Neural cell (in vitro differentiated cells): Measurements from ENCODE around the gene TOP1. TPM values are rescaled to one million over a fixed set of nuclear protein-coding genes. Genes with fewer than 3 reads are reported as not detected.
A peak's percentile ranks its signal among the peaks of the same experiment; 100 is the strongest.

Experiments used
- H2AFZ ChIP-seq: fragments of 200-600, 300-800 bp; sonication (generic), shearing (Covaris generic); 2 replicates; pipeline ENCODE4 v1.6.0; 2014; ENCODE audit warnings: low read depth, mild to moderate bottlenecking, antibody characterized with exemption, low read length, moderate library complexity
- H3F3A ChIP-seq: fragments of 200-600 bp; shearing (Covaris generic); 2 replicates; pipeline ENCODE4 v1.6.1; 2016; ENCODE audit warnings: mild to moderate bottlenecking, moderate library complexity, mixed read lengths, antibody characterized with exemption, low read length; ENCODE audit not compliant: insufficient read depth, poor library complexity, severe bottlenecking
- H3K27ac ChIP-seq: fragments of 200-600, 300-800 bp; sonication (generic), shearing (Covaris generic); 2 replicates; pipeline ENCODE4 v1.5.1; 2014; ENCODE audit warnings: mild to moderate bottlenecking, low read length, moderate library complexity
- H3K27me3 ChIP-seq: fragments of 300-800, 200-600 bp; sonication (generic), shearing (Covaris generic); 2 replicates; pipeline ENCODE4 v1.6.0; 2014; ENCODE audit warnings: mild to moderate bottlenecking, low read depth, low read length, moderate library complexity; ENCODE audit not compliant: insufficient read depth
- H3K36me3 ChIP-seq: fragments of 300-800, 200-600 bp; sonication (generic), shearing (Covaris generic); 2 replicates; pipeline ENCODE4 v1.5.1; 2014; ENCODE audit warnings: mild to moderate bottlenecking, antibody characterized with exemption, low read length, moderate library complexity; ENCODE audit not compliant: insufficient read depth
- H3K4me2 ChIP-seq: fragments of 300-800, 200-600 bp; sonication (generic), shearing (Covaris generic); 2 replicates; pipeline ENCODE4 v1.6.0; 2014; ENCODE audit warnings: mild to moderate bottlenecking, low read length
- H3K4me3 ChIP-seq: fragments of 300-800, 200-600 bp; sonication (generic), shearing (Covaris generic); 2 replicates; pipeline ENCODE4 v1.5.1; 2014; ENCODE audit warnings: mild to moderate bottlenecking, low read length, moderate library complexity
- H3K79me2 ChIP-seq: fragments of 200-600 bp; shearing (Covaris generic); replicated peaks from 2 replicates; pipeline ENCODE4 v1.6.0; 2014; ENCODE audit warnings: mild to moderate bottlenecking, low read length, moderate library complexity; ENCODE audit not compliant: insufficient read depth
- H3K9ac ChIP-seq: fragments of 300-800, 200-600 bp; sonication (generic), shearing (Covaris generic); 2 replicates; pipeline ENCODE4 v1.6.1; 2016; ENCODE audit warnings: mild to moderate bottlenecking, low read length, mixed read lengths
- H3K9me2 ChIP-seq: fragments of 200-600 bp; shearing (Covaris generic); 2 replicates; pipeline ENCODE4 v1.6.1; 2016; ENCODE audit warnings: mild to moderate bottlenecking, low read length, mixed read lengths; ENCODE audit not compliant: insufficient read depth
- H3K9me3 ChIP-seq: fragments of 200-600, 300-800 bp; sonication (generic), shearing (Covaris generic); 2 replicates; pipeline ENCODE4 v1.6.1; 2016; ENCODE audit warnings: mild to moderate bottlenecking, mixed run types, low read length, moderate library complexity, mixed read lengths
- H4K20me1 ChIP-seq: fragments of 200-600 bp; shearing (Covaris generic); 2 replicates; pipeline ENCODE4 v1.6.1; 2016; ENCODE audit warnings: mild to moderate bottlenecking, mixed run types; ENCODE audit not compliant: insufficient read depth
- CTCF ChIP-seq: fragments of 450-650 bp; IDR thresholded peaks from 2 replicates; pipeline ENCODE4 v1.5.1; 2014; ENCODE audit warnings: antibody characterized with exemption, mild to moderate bottlenecking, moderate library complexity; ENCODE audit not compliant: poor library complexity, severe bottlenecking
- EP300 ChIP-seq: fragments of 450-650 bp; conservative IDR thresholded peaks from 2 replicates; pipeline ENCODE4 v1.6.1; 2014; ENCODE audit warnings: antibody characterized with exemption, mild to moderate bottlenecking, moderate library complexity; ENCODE audit not compliant: poor library complexity, severe bottlenecking
- EZH2 ChIP-seq: fragments of 200-600, 300-800 bp; shearing (Covaris generic), sonication (generic); IDR thresholded peaks from 2 replicates; pipeline ENCODE4 v1.6.1; 2014; ENCODE audit warnings: antibody characterized with exemption, low read length, borderline replicate concordance, mild to moderate bottlenecking; ENCODE audit not compliant: insufficient read depth, poor library complexity, severe bottlenecking
- MXI1 ChIP-seq: fragments of 450-650 bp; conservative IDR thresholded peaks from 2 replicates; pipeline ENCODE4 v1.6.1; 2014; ENCODE audit warnings: antibody characterized with exemption, mild to moderate bottlenecking; ENCODE audit not compliant: poor library complexity, severe bottlenecking
- POLR2AphosphoS5 ChIP-seq: IDR thresholded peaks from 2 replicates; pipeline ENCODE4 v1.6.1; 2012
- RAD21 ChIP-seq: fragments of 450-650 bp; conservative IDR thresholded peaks from 2 replicates; pipeline ENCODE4 v1.6.1; 2014; ENCODE audit warnings: antibody characterized with exemption, mild to moderate bottlenecking, moderate library complexity
- REST ChIP-seq: IDR thresholded peaks from 2 replicates; pipeline ENCODE4 v1.6.1; 2012; ENCODE audit warnings: borderline replicate concordance
- SMC3 ChIP-seq: fragments of 450-650 bp; conservative IDR thresholded peaks from 2 replicates; pipeline ENCODE4 v1.6.1; 2014; ENCODE audit warnings: antibody characterized with exemption, mild to moderate bottlenecking, moderate library complexity; ENCODE audit not compliant: poor library complexity
- TAF1 ChIP-seq: IDR thresholded peaks from 2 replicates; pipeline ENCODE4 v1.6.1; 2012; ENCODE audit warnings: low read depth
- polyA plus RNA-seq: library from polyadenylated mRNA; depleted of rRNA; stranded (reverse); fragments of >200 nt; gene quantifications from 2 replicates; pipeline ENCODE4 v1.2.3, GENCODE V29; 2014

The TOP1 gene
- polyA plus RNA-seq, 1 donor from 2014 or later, result 33.2 TPM

DNA sequence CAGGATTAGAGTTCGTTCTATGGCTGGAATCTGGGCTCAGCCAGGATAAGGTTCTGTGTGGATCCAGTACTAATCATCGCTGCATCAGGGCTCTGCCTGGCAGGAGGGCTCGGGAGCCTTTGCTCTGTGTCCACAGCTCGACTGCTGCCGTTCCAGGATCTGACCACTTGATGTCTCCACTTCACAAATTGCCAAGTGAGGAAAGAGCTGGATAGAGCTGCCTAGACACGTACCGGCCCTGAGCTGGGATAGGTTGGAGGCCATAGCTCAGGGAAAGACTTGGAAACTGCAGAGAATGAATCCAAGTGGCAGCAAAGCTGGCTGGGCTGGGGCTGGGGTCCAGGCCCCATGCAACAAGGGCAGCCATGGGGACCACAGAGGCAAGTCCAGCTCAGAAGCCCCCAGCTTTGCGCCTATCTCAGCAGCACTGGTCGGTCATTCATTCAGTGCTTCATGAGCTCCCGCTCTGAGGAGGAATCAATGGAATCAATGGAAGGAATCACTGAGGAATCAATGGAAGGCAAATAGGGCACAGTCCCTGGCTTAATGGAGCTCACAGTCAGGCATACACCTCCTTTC lies 38.0 kb upstream of the TOP1 start:
- no peaks in the 10 kb centered on the region for H3K36me3 ChIP-seq
- no peaks in the 10 kb centered on the region for H4K20me1 ChIP-seq
- no peaks in the 10 kb centered on the region for H3K9me3 ChIP-seq
- no peaks in the 10 kb centered on the region for H3K79me2 ChIP-seq
- H2AFZ ChIP-seq, result no peak overlapping the region
- H3K9ac ChIP-seq, result no peak overlapping the region
- no peaks in the 10 kb centered on the region for H3K27me3 ChIP-seq
- no peak overlapping the region for H3K4me3 ChIP-seq
- no peak for TF ChIP-seq EZH2
- TF ChIP-seq SMC3, result peak; percentile 76
- peak; percentile 71 for TF ChIP-seq RAD21
- peak; percentile 72 for TF ChIP-seq CTCF
- no peak overlapping the region for H3K4me2 ChIP-seq
- no peaks in the 10 kb centered on the region for H3F3A ChIP-seq
- H3K27ac ChIP-seq, result no peak overlapping the region
- no peaks in the 10 kb centered on the region for H3K9me2 ChIP-seq

DNA sequence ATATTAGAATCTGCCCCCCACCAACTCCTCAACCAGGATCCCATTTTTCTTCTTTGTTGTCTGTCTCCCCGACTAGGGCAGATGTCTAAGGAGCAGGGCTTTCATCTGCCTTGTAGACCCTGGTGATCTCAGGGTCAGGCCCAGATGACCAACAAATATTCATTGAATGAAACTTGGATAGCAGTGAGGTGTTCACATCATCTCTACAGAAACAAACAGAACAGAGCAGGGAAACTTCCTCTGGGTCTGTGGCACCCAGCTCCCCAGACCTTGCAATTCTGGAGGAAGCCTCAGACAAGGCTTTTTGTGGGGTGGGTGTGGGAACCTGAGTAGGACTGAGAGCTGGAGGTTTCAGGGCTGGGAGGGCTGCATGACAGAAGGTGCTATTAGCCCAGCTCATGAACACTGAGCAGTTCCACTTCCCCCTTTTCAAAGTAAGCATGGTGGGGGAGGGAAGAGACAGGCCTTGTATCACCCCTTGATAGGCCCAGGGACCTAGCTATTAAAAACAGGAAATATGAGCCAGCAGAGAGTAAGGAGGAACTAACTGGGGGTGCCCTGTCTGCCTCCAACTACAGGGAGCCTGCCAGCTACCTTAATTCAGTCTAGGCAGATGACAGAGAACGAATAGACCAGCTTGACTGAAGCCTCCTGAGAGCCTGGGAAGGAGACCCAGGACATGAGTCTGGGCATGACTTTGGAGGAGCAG lies 37.3 kb upstream of the TOP1 start:
- no peak overlapping the region for H2AFZ ChIP-seq
- no peaks in the 10 kb centered on the region for H3K27me3 ChIP-seq
- H3K9ac ChIP-seq, result no peak overlapping the region
- H4K20me1 ChIP-seq, result no peaks in the 10 kb centered on the region
- no peaks in the 10 kb centered on the region for H3K9me2 ChIP-seq
- H3K9me3 ChIP-seq, result no peaks in the 10 kb centered on the region
- no peaks in the 10 kb centered on the region for H3K36me3 ChIP-seq
- no peak overlapping the region for H3K4me3 ChIP-seq
- no peak overlapping the region for H3K4me2 ChIP-seq
- H3K79me2 ChIP-seq, result no peaks in the 10 kb centered on the region
- H3F3A ChIP-seq, result no peaks in the 10 kb centered on the region
- no peak overlapping the region for H3K27ac ChIP-seq
- TF ChIP-seq TAF1 (no peak), CTCF (no peak), RAD21 (no peak), EZH2 (no peak), POLR2AphosphoS5 (no peak), MXI1 (no peak), EP300 (no peak), REST (no peak), SMC3 (no peak)
